GM12872 (cell line): ENCODE data around the gene ZBTB7B.

ENCODE experiments used
- CTCF ChIP-seq: IDR thresholded peaks from 3 replicates; pipeline ENCODE4 v1.5.1; 2011; ENCODE audit warnings: low read depth, mild to moderate bottlenecking, low read length, moderate library complexity; ENCODE audit not compliant: insufficient read depth

The ZBTB7B gene

DNA sequence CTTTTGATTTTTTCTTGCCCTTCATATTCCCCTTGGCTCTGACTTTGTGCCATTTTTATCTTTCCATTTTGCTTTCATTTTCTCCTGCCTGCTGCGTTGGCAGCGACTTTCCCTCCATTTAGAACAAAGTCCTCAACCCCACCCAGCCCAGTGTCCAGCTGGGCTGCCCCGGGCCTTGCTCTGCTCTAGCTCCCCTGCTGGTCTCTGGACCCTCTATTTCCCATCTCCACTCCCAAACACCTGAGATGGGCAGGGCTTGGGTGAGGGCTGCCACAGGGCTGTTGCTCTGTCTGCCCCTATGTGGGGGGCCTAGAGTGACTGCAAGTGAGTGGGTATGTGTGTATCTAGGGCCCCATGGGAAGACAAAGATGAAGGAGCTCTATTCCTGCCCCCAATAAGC, 41.2 kb downstream of the ZBTB7B start:
- TF ChIP-seq CTCF, result no peak

GRCh38 chr1:155044365-155044764, 41.8 kb downstream of the ZBTB7B start:
- no peak for TF ChIP-seq CTCF

GRCh38 chr1:155044812-155045657, 42.4 kb downstream of the ZBTB7B start:
- TF ChIP-seq CTCF, result peak; percentile 70

DNA sequence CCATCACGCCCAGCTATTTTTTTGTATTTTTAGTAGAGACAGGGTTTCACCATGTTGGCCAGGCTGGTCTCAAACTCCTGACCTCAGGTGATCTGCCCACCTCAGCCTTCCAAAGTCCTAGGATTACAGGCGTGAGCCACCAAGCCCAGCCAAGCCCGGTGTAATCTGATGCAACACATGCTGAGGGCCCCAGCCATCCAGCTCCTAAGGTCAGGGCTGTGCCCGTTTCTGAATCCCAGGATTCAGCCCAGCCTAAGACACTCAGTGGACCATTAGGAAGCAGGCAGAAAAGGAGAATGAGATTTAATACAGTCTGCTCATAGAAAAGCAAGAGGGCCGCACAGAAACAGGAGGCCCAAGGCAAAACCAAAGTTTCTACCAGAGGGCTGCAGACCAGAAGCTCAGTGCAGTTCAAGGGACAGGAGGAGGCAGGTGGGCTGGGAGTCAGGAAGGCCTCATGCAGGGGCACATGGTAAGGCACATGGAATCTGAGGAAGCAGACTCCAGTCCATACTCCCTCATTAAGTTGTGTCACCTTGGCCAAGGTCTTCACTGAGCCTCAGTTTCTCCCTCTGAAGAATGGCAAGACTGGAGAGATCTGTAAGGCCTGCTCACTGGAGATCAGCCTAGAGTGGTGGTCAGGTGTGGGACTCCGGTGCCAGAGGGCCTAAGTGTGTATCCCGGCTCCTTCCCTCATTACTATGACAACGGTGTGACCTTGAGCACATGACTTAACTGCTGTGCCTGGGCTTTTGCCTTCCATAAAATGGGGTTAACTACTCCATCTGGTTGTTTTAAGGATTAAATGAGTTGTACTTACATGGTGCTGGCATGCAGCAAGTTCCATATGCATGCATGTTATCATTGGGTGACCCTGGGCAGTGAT, 46.1 kb downstream of the ZBTB7B start:
- TF ChIP-seq CTCF, result no peak

DNA sequence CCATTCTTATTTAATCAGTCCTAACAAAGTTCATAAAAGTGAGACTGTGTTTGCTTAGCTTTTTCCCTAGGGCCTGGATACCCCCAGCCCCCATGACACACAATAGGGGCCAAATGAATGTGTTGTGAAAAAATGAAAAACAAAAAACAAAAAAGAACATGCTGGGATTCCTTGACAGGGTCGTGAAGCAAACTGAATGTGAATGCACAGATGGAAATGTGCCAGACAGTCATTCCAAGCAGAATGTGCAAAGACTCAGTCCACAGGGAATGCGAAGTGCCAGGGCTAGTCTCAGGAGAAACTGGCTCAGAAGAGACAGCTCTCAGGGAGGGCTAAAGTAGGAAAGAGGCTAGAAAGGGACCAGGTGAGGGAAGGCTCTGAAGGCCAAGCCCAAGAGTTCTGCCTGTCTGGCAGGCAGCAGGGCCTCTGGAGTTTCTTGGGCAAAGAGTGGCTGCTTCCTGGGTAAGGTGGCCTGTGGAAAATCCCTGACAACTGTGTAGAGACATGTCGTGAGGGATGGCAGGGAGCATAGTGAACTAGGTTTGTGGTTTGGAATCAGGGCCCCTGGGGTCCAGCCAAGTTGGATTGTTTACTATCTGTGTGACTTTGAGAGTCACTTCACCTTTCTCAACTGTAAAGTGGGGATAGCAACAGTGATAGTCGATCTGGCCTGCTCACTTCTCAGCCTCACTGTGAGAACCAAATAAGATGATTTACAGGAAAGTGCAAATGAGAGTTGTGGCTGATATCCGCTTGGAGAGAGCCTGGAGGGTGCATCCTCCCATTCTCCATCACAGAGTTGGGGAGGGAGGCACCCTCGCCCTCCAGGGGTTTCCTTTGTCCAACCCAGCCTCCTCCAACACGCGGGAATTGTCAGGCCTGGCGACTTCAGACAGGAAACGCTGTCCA, 47.3 kb downstream of the ZBTB7B start:
- TF ChIP-seq CTCF, result no peak

- TF ChIP-seq CTCF, result peak; percentile 96
Measured at GRCh38 chr1:155050560-155051341, 48.1 kb downstream of the ZBTB7B start, which contains the start of gene ADAM15. ADAM15 (plus strand) TSS chr1:155051316; CDS start chr1:155051387, 71 bp downstream.
